ENCODE data around the gene MCF2L2.

MCF2L2 gene

DNA sequence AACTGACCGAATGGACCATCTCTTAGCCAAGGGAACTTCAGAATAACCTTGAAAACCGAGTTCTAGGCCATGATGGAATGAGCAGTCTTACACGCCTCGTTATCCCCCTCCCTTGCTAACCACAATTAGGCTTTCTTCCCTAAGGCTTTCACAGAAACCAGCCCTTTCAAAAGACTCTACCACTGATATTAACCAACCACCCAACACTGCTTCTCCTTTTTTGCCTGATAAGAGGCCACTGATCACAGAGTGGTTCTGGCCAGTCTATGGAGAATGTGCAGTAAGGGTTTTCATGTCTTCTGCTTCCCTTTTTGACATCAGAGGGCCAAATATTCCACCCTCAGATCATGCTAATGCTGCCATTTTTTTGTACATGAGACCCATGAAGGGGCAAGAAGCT lies 59.3 kb downstream of the MCF2L2 start:
- no peak overlapping the region for H3K4me3 ChIP-seq (ENCODE audit: low read depth, low read length)
- no peaks in the 10 kb centered on the region for H3K36me3 ChIP-seq (ENCODE audit: control insufficient read depth, insufficient read depth, low read length)
- H3K9ac ChIP-seq (ENCODE audit: low read length), result no peak overlapping the region
- H3K27me3 ChIP-seq (ENCODE audit: control insufficient read depth, insufficient read depth, low read length), result no peaks in the 10 kb centered on the region
- H3K4me1 ChIP-seq (ENCODE audit: control insufficient read depth, insufficient read depth, low read length), result no peaks in the 10 kb centered on the region
- H3K9me3 ChIP-seq (ENCODE audit: control insufficient read depth, insufficient read depth, low read depth, low read length), result no peaks in the 10 kb centered on the region
- H3K27ac ChIP-seq (ENCODE audit: low read depth, low read length), result no peak overlapping the region

- Histone ChIP-seq H3K27me3 (ENCODE audit: control insufficient read depth, insufficient read depth, low read length) (no peaks in the 10 kb centered on the region), H3K4me1 (ENCODE audit: control insufficient read depth, insufficient read depth, low read length) (no peaks in the 10 kb centered on the region), H3K9me3 (ENCODE audit: control insufficient read depth, insufficient read depth, low read depth, low read length) (no peaks in the 10 kb centered on the region), H3K36me3 (ENCODE audit: control insufficient read depth, insufficient read depth, low read length) (0 out of 2 replicates have a peak, but pooled peaks cover 3% of the 10 kb centered on the region), H3K4me3 (ENCODE audit: low read depth, low read length) (no peak overlapping the region), H3K9ac (ENCODE audit: low read length) (no peak overlapping the region), H3K27ac (ENCODE audit: low read depth, low read length) (no peak overlapping the region)
Measured at GRCh38 chr3:183360971-183361624, 67.3 kb downstream of the MCF2L2 start.

DNA sequence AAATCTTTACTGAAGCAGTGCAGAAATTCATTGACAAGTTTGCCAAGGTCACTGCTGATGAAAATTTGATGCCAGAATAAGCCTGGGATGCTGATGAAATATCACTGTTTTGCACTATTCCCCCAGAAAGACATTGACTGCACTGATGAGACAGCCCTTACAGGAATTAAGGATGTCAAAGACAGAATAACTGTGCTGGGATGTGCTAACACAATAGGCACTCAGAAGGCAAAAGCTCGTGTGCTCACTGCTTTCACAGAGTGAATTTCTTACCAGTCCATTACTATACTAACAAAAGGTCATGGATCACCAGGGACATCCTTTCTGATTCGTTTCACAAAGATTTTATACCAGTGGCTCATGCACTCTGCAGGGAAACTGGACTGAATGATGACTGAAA lies 69.4 kb downstream of the MCF2L2 start:
- H3K4me1 ChIP-seq (ENCODE audit: control insufficient read depth, insufficient read depth, low read length), result no peaks in the 10 kb centered on the region
- no peak overlapping the region for H3K27ac ChIP-seq (ENCODE audit: low read depth, low read length)
- H3K4me3 ChIP-seq (ENCODE audit: low read depth, low read length), result no peak overlapping the region
- no peaks in the 10 kb centered on the region for H3K9me3 ChIP-seq (ENCODE audit: control insufficient read depth, insufficient read depth, low read depth, low read length)
- 0 out of 2 replicates have a peak, but pooled peaks cover 3% of the 10 kb centered on the region for H3K36me3 ChIP-seq (ENCODE audit: control insufficient read depth, insufficient read depth, low read length)
- H3K27me3 ChIP-seq (ENCODE audit: control insufficient read depth, insufficient read depth, low read length), result no peaks in the 10 kb centered on the region
- H3K9ac ChIP-seq (ENCODE audit: low read length), result no peak overlapping the region

- Histone ChIP-seq H3K4me1 (ENCODE audit: control insufficient read depth, insufficient read depth, low read length) (no peaks in the 10 kb centered on the region), H3K27ac (ENCODE audit: low read depth, low read length) (no peak overlapping the region), H3K36me3 (ENCODE audit: control insufficient read depth, insufficient read depth, low read length) (0 out of 2 replicates have a peak, but pooled peaks cover 3% of the 10 kb centered on the region), H3K9me3 (ENCODE audit: control insufficient read depth, insufficient read depth, low read depth, low read length) (no peaks in the 10 kb centered on the region), H3K9ac (ENCODE audit: low read length) (no peak overlapping the region), H3K4me3 (ENCODE audit: low read depth, low read length) (no peak overlapping the region), H3K27me3 (ENCODE audit: control insufficient read depth, insufficient read depth, low read length) (no peaks in the 10 kb centered on the region)
Measured at GRCh38 chr3:183357564-183358079, 70.8 kb downstream of the MCF2L2 start.

- Histone ChIP-seq H3K27ac (ENCODE audit: low read depth, low read length) (no peak overlapping the region), H3K4me3 (ENCODE audit: low read depth, low read length) (no peak overlapping the region), H3K27me3 (ENCODE audit: control insufficient read depth, insufficient read depth, low read length) (no peaks in the 10 kb centered on the region), H3K9ac (ENCODE audit: low read length) (no peak overlapping the region), H3K9me3 (ENCODE audit: control insufficient read depth, insufficient read depth, low read depth, low read length) (no peaks in the 10 kb centered on the region), H3K4me1 (ENCODE audit: control insufficient read depth, insufficient read depth, low read length) (no peaks in the 10 kb centered on the region), H3K36me3 (ENCODE audit: control insufficient read depth, insufficient read depth, low read length) (0 out of 2 replicates have a peak, but pooled peaks cover 3% of the 10 kb centered on the region)
Measured at GRCh38 chr3:183356920-183357319, 71.5 kb downstream of the MCF2L2 start.

DNA sequence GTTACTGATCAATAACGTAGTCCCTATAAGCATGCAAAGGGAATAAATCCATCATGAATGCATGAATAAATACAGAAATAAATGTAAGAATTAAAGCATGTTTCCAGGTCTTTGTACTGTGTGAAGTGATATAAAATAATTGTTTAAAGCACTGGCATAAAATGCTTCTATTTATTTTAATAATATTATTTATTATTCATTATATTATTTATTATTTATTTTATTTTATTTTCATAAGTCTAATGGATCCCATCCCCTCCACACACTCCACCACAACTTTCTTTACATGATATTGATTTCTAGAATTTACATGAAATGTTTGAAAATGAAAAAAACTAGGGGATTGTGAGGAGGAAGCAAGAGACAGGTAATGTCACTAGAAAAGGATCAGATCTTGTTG lies 73.5 kb downstream of the MCF2L2 start:
- Histone ChIP-seq H3K27me3 (ENCODE audit: control insufficient read depth, insufficient read depth, low read length) (no peaks in the 10 kb centered on the region), H3K9me3 (ENCODE audit: control insufficient read depth, insufficient read depth, low read depth, low read length) (no peaks in the 10 kb centered on the region), H3K4me3 (ENCODE audit: low read depth, low read length) (no peak overlapping the region), H3K27ac (ENCODE audit: low read depth, low read length) (no peak overlapping the region), H3K36me3 (ENCODE audit: control insufficient read depth, insufficient read depth, low read length) (0 out of 2 replicates have a peak, but pooled peaks cover 3% of the 10 kb centered on the region), H3K4me1 (ENCODE audit: control insufficient read depth, insufficient read depth, low read length) (no peaks in the 10 kb centered on the region), H3K9ac (ENCODE audit: low read length) (no peak overlapping the region)

- no peaks in the 10 kb centered on the region for H3K9me3 ChIP-seq (ENCODE audit: control insufficient read depth, insufficient read depth, low read depth, low read length)
- H3K27ac ChIP-seq (ENCODE audit: low read depth, low read length), result no peak overlapping the region
- no peaks in the 10 kb centered on the region for H3K4me1 ChIP-seq (ENCODE audit: control insufficient read depth, insufficient read depth, low read length)
- H3K36me3 ChIP-seq (ENCODE audit: control insufficient read depth, insufficient read depth, low read length), result 0 out of 2 replicates have a peak, but pooled peaks cover 3% of the 10 kb centered on the region
- H3K9ac ChIP-seq (ENCODE audit: low read length), result no peak overlapping the region
- no peaks in the 10 kb centered on the region for H3K27me3 ChIP-seq (ENCODE audit: control insufficient read depth, insufficient read depth, low read length)
- no peak overlapping the region for H3K4me3 ChIP-seq (ENCODE audit: low read depth, low read length)
Measured at GRCh38 chr3:183354325-183354831, 74.0 kb downstream of the MCF2L2 start.

DNA sequence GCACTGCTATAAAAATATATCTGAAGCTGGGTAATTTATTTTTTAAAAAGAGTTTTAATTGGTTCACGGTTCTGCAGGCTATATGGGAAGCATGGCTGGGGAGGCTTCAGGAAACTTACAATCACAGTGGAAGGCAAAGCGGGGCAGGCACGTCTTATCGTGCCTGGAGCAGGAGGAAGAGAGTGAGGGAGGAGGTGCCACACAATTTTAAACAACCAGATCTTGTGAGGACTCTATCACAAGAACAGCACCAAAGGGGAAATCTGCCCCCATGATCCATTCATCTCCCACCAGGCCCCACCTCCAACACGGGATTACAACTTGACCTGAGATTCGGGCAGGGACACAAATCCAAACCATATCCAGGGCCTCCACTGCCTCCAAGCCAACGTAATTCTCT lies 75.0 kb downstream of the MCF2L2 start:
- Histone ChIP-seq H3K36me3 (ENCODE audit: control insufficient read depth, insufficient read depth, low read length) (0 out of 2 replicates have a peak, but pooled peaks cover 3% of the 10 kb centered on the region), H3K27ac (ENCODE audit: low read depth, low read length) (no peak overlapping the region), H3K9ac (ENCODE audit: low read length) (no peak overlapping the region), H3K4me3 (ENCODE audit: low read depth, low read length) (no peak overlapping the region), H3K9me3 (ENCODE audit: control insufficient read depth, insufficient read depth, low read depth, low read length) (no peaks in the 10 kb centered on the region), H3K27me3 (ENCODE audit: control insufficient read depth, insufficient read depth, low read length) (no peaks in the 10 kb centered on the region), H3K4me1 (ENCODE audit: control insufficient read depth, insufficient read depth, low read length) (no peaks in the 10 kb centered on the region)

GRCh38 chr3:183350164-183350563 lies 78.3 kb downstream of the MCF2L2 start:
- Histone ChIP-seq H3K27ac (ENCODE audit: low read depth, low read length) (no peak overlapping the region), H3K4me3 (ENCODE audit: low read depth, low read length) (no peak overlapping the region), H3K9ac (ENCODE audit: low read length) (no peak overlapping the region), H3K4me1 (ENCODE audit: control insufficient read depth, insufficient read depth, low read length) (no peaks in the 10 kb centered on the region), H3K27me3 (ENCODE audit: control insufficient read depth, insufficient read depth, low read length) (no peaks in the 10 kb centered on the region), H3K9me3 (ENCODE audit: control insufficient read depth, insufficient read depth, low read depth, low read length) (no peaks in the 10 kb centered on the region), H3K36me3 (ENCODE audit: control insufficient read depth, insufficient read depth, low read length) (no peaks in the 10 kb centered on the region)

DNA sequence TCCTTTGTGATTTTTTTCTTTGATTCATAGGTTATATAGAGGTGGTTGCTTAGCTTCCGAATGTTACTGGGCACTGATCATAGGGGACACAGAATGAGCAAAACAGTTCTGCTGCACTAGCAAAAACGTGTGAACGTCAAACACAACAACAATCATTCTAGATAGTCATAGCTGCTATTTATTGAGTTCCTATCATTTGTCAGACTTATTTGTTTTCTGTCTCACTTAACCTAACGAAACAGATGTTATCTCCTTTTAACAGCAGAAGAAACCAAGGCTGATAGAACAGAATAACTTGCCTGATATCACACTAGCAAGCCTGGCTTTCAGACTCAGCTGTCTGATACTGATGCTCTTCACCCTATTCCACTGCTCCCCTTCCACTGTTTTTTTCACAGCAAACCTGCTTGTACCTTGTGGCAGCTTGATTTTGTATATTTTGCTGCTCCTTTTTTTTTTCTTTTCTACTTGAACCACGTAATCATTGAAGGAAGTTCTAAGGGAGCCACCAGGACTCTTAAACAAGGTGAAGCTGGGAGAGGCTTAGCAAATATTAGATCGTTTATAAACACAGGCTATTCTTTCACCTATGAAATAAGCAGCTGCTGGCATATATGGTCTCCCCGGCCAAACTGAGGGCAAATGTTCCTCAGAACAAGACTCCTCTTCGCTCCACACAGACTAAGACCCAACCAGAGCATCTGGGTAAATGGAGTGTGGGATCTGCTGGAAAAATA lies 78.8 kb downstream of the MCF2L2 start:
- no peak overlapping the region for H3K9ac ChIP-seq (ENCODE audit: low read length)
- no peaks in the 10 kb centered on the region for H3K4me1 ChIP-seq (ENCODE audit: control insufficient read depth, insufficient read depth, low read length)
- H3K27ac ChIP-seq (ENCODE audit: low read depth, low read length), result no peak overlapping the region
- H3K4me3 ChIP-seq (ENCODE audit: low read depth, low read length), result no peak overlapping the region
- no peaks in the 10 kb centered on the region for H3K36me3 ChIP-seq (ENCODE audit: control insufficient read depth, insufficient read depth, low read length)
- no peaks in the 10 kb centered on the region for H3K9me3 ChIP-seq (ENCODE audit: control insufficient read depth, insufficient read depth, low read depth, low read length)
- no peaks in the 10 kb centered on the region for H3K27me3 ChIP-seq (ENCODE audit: control insufficient read depth, insufficient read depth, low read length)

DNA sequence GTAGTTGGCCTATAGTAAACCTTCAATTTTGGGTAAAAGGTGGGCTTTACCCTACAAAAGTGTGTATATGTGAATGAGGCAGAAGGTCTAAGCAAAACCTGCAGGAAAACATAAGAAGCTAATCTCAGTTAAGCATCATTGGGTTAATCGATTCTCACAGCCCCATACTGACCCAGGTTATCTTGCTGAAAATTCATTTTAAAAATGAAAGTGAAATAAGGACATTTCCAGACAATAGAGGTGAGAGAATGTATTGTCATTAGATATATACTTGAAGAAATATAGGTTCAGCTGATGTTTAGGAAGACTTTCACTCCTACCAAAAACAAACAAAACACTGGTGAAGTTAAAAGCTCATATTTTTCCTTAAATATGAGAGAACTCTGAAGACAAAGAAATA lies 85.6 kb downstream of the MCF2L2 start:
- Histone ChIP-seq H3K4me3 (ENCODE audit: low read depth, low read length) (no peak overlapping the region), H3K27ac (ENCODE audit: low read depth, low read length) (no peak overlapping the region), H3K36me3 (ENCODE audit: control insufficient read depth, insufficient read depth, low read length) (no peaks in the 10 kb centered on the region), H3K9me3 (ENCODE audit: control insufficient read depth, insufficient read depth, low read depth, low read length) (no peaks in the 10 kb centered on the region), H3K4me1 (ENCODE audit: control insufficient read depth, insufficient read depth, low read length) (peaks cover 3% of the 10 kb centered on the region; the same call in 1 of the 2 replicates), H3K9ac (ENCODE audit: low read length) (no peak overlapping the region), H3K27me3 (ENCODE audit: control insufficient read depth, insufficient read depth, low read length) (no peaks in the 10 kb centered on the region)

Data from HUES6 (cell line).